GM18951 (cell line): ENCODE results near the gene GDPD5.

ENCODE experiments used
- POLR2A ChIP-seq: IDR thresholded peaks from 4 replicates; pipeline ENCODE4 v1.6.1; 2011; ENCODE audit warnings: mild to moderate bottlenecking; ENCODE audit not compliant: insufficient read length, insufficient read depth; ENCODE audit errors: extremely low read depth
- in situ Hi-C: fragments of 300-500 bp; cut with MboI; formaldehyde crosslinking; loops from one replicate; pipeline ENCODE4 v1.12.0; 2022; ENCODE audit warnings: low sequenced_read_pairs, mixed read lengths, inconsistent platforms; ENCODE audit not compliant: unreplicated experiment

The GDPD5 gene

GRCh38 chr11:75386942-75387630 lies 138.7 kb downstream of the GDPD5 start:
- TF ChIP-seq POLR2A: no peak
- in situ Hi-C loops: no loop called here
